ENCODE measurements around the gene GULP1. TPM values are rescaled to one million over a fixed set of nuclear protein-coding genes. Genes with fewer than 3 reads are reported as not detected.

Gene GULP1
- total RNA-seq, 4 donors from 2014 or later, result 27.1 to 49.0 (median 36.8) TPM

DNA sequence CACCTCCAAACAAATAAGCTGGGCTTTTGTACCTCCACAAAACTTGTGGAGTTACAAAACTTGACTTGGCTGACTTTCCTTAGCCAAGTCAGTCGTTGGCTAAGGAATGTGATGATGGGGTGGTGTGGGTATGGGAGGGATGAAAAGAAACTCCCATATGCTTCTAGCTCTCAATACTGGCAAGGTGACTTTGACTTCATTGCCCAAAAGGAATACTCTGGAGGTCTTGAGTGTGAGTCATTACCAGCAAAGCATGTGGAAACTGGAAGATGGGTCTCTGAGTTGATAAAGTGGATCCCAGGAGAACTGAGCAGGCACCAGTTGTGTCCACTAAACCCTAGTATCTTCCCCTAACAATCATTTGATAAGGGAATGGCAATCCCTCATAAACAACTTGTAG is 226.7 kb downstream of the GULP1 start:
- no peak for DNase-seq (ENCODE audit: extremely low spot score)
- H3K27me3 ChIP-seq, result no peaks in the 10 kb centered on the region
- H3K9me3 ChIP-seq, result no peaks in the 10 kb centered on the region
- WGBS, result 63% methylated on average over 1 of the region's 1 CpG
- no peak overlapping the region for H3K27ac ChIP-seq (replicated peaks in 1 of 4)
- intact Hi-C loops (cut with DNase I), result loop anchor here (10.0 kb wide), 1 partner anchor 1024 kb away; no protein-coding TSS in a partner anchor
- H3K36me3 ChIP-seq, result no peaks in the 10 kb centered on the region
- H3K4me1 ChIP-seq, result peaks cover 4 to 25% (median 19%) of the 10 kb centered on the region in 4 donors
- TF ChIP-seq POLR2AphosphoS5 (IDR thresholded peaks at IDR 0.05) (no peak), EP300 (IDR thresholded peaks at IDR 0.05) (no peak), CTCF (IDR thresholded peaks at IDR 0.05) (no peak), POLR2A (IDR thresholded peaks at IDR 0.05; ENCODE audit: low read depth) (no peak)
- no peak overlapping the region for H3K4me3 ChIP-seq

DNA sequence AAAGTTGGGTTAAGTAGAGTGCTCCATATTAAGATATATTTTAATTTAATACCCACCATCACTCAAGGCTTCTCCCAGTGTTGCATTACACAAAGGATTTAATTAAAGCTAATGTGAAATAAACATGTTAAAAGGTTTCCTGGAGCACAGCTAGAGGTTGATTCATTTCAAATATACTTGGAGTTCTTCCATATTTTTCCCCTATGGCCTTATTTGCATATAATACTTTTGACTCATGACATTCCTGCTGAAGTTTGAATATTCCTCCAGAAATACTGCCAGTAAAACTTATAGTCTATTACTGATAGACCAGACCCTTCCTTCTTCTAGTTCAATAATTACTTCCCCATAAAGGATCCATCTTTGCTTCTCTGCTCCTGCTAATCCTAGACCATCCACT is 227.5 kb downstream of the GULP1 start:
- Histone ChIP-seq H3K27me3 (no peaks in the 10 kb centered on the region), H3K9me3 (no peaks in the 10 kb centered on the region), H3K4me1 (peaks cover 4 to 31% (median 23%) of the 10 kb centered on the region in 4 donors), H3K4me3 (no peak overlapping the region), H3K27ac (replicated peaks in 1 of 4) (no peak overlapping the region), H3K36me3 (no peaks in the 10 kb centered on the region)
- no peak for DNase-seq (ENCODE audit: extremely low spot score)
- intact Hi-C loops (cut with DNase I), result loop anchor here (10.0 kb wide), 1 partner anchor 1024 kb away; no protein-coding TSS in a partner anchor
- no peak for TF ChIP-seq CTCF (IDR thresholded peaks at IDR 0.05)
- TF ChIP-seq POLR2AphosphoS5 (IDR thresholded peaks at IDR 0.05), result no peak
- no peak for TF ChIP-seq EP300 (IDR thresholded peaks at IDR 0.05)
- no peak for TF ChIP-seq POLR2A (IDR thresholded peaks at IDR 0.05; ENCODE audit: low read depth)

DNA sequence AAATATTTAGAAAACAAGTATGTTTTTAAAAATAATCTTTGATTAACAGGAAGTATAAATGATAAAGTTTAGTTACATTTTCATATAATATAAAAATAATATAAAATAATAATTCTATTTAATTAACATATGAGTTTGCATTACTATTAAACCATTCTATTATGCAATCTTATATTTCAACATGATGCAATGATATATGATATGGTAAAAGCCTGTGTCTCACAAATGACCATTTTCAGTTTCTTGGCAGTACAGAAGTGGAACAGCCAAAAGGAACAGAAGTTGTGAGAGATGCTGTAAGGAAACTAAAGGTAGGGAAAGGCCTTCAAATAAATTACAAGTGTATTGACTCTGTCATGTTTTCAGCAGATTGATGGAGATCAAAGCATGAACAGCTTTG is 230.8 kb downstream of the GULP1 start:
- peaks cover 4 to 59% (median 37%) of the 10 kb centered on the region in 4 donors for H3K4me1 ChIP-seq
- H3K27ac ChIP-seq (replicated peaks in 1 of 4), result no peak overlapping the region
- H3K9me3 ChIP-seq, result no peaks in the 10 kb centered on the region
- no peaks in the 10 kb centered on the region for H3K36me3 ChIP-seq
- no peak overlapping the region for H3K4me3 ChIP-seq
- DNase-seq (ENCODE audit: extremely low spot score), result no peak
- H3K27me3 ChIP-seq, result no peaks in the 10 kb centered on the region
- TF ChIP-seq POLR2A (IDR thresholded peaks at IDR 0.05; ENCODE audit: low read depth), result no peak
- no peak for TF ChIP-seq POLR2AphosphoS5 (IDR thresholded peaks at IDR 0.05)
- TF ChIP-seq CTCF (IDR thresholded peaks at IDR 0.05), result no peak
- no peak for TF ChIP-seq EP300 (IDR thresholded peaks at IDR 0.05)
- intact Hi-C loops (cut with DNase I), result loop anchor here (10.0 kb wide), 1 partner anchor 262 kb away; no protein-coding TSS in a partner anchor

GRCh38 chr2:188523919-188524318 is 232.2 kb downstream of the GULP1 start:
- H3K4me3 ChIP-seq, result no peak overlapping the region
- H3K36me3 ChIP-seq, result no peaks in the 10 kb centered on the region
- peaks cover 4 to 49% (median 30%) of the 10 kb centered on the region in 4 donors for H3K4me1 ChIP-seq
- intact Hi-C loops (cut with DNase I), result loop anchor here (10.0 kb wide), 1 partner anchor 261 kb away; no protein-coding TSS in a partner anchor
- no peak for DNase-seq (ENCODE audit: extremely low spot score)
- TF ChIP-seq POLR2A (IDR thresholded peaks at IDR 0.05; ENCODE audit: low read depth) (no peak), POLR2AphosphoS5 (IDR thresholded peaks at IDR 0.05) (no peak), CTCF (IDR thresholded peaks at IDR 0.05) (no peak), EP300 (IDR thresholded peaks at IDR 0.05) (no peak)
- WGBS, result 79% methylated on average over 1 of the region's 1 CpG
- H3K9me3 ChIP-seq, result no peaks in the 10 kb centered on the region
- H3K27ac ChIP-seq (replicated peaks in 1 of 4), result no peak overlapping the region
- H3K27me3 ChIP-seq, result no peaks in the 10 kb centered on the region
